Measurements from ENCODE around the gene IMMP2L. TPM values are rescaled to one million over a fixed set of nuclear protein-coding genes. Genes with fewer than 3 reads are reported as not detected.

The IMMP2L gene
- total RNA-seq, 4 donors from 2014 or later: 12.0 to 22.2 (median 17.5) TPM

DNA sequence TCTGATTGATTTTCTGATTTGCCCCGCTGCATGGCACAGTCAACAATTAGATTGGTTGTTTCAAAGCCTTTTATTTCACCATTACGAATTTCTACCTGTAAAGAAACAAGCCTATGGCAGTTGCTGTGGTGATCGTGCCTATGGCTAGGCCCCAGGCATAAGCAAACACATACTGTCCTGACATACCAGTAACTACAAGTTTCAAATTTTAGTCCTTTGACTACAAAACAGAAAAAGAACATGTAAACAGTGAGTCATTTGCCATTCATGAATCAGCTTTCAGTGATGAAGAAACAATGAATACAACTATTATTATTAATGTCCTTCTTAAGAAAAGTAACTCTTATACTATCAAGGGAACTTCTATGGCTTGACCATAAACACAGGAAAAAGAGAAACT lies 639.4 kb downstream of the IMMP2L start:
- DNase-seq (ENCODE audit: extremely low spot score): no peak
- Histone ChIP-seq H3K4me3 (no peak overlapping the region), H3K4me1 (peaks cover 11 to 38% (median 21%) of the 10 kb centered on the region in 4 donors), H3K9me3 (no peaks in the 10 kb centered on the region), H3K36me3 (no peaks in the 10 kb centered on the region), H3K27ac (replicated peaks in 1 of 4) (no peak overlapping the region), H3K27me3 (no peaks in the 10 kb centered on the region)
- 77% methylated on average over 3 of the region's 3 CpGs for WGBS
- TF ChIP-seq POLR2AphosphoS5 (IDR thresholded peaks at IDR 0.05) (no peak), EP300 (IDR thresholded peaks at IDR 0.05) (no peak), POLR2A (IDR thresholded peaks at IDR 0.05; ENCODE audit: low read depth) (no peak)
- TF ChIP-seq, protein P1, sequence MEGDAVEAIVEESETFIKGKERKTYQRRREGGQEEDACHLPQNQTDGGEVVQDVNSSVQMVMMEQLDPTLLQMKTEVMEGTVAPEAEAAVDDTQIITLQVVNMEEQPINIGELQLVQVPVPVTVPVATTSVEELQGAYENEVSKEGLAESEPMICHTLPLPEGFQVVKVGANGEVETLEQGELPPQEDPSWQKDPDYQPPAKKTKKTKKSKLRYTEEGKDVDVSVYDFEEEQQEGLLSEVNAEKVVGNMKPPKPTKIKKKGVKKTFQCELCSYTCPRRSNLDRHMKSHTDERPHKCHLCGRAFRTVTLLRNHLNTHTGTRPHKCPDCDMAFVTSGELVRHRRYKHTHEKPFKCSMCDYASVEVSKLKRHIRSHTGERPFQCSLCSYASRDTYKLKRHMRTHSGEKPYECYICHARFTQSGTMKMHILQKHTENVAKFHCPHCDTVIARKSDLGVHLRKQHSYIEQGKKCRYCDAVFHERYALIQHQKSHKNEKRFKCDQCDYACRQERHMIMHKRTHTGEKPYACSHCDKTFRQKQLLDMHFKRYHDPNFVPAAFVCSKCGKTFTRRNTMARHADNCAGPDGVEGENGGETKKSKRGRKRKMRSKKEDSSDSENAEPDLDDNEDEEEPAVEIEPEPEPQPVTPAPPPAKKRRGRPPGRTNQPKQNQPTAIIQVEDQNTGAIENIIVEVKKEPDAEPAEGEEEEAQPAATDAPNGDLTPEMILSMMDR (IDR thresholded peaks at IDR 0.05): no peak
- intact Hi-C loops (cut with DNase I): no loop called here

GRCh38 chr7:110921595-110922151 lies 640.6 kb downstream of the IMMP2L start:
- no peaks in the 10 kb centered on the region for H3K27me3 ChIP-seq
- H3K27ac ChIP-seq (replicated peaks in 1 of 4): no peak overlapping the region
- H3K9me3 ChIP-seq: no peaks in the 10 kb centered on the region
- H3K4me3 ChIP-seq: no peak overlapping the region
- TF ChIP-seq, protein P1 (IDR thresholded peaks at IDR 0.05): no peak
- TF ChIP-seq EP300 (IDR thresholded peaks at IDR 0.05): no peak
- no peak for TF ChIP-seq POLR2AphosphoS5 (IDR thresholded peaks at IDR 0.05)
- no peak for TF ChIP-seq POLR2A (IDR thresholded peaks at IDR 0.05; ENCODE audit: low read depth)
- no peak for DNase-seq (ENCODE audit: extremely low spot score)
- H3K4me1 ChIP-seq: peaks cover 11 to 47% (median 28%) of the 10 kb centered on the region in 4 donors
- intact Hi-C loops (cut with DNase I): no loop called here
- no peaks in the 10 kb centered on the region for H3K36me3 ChIP-seq

DNA sequence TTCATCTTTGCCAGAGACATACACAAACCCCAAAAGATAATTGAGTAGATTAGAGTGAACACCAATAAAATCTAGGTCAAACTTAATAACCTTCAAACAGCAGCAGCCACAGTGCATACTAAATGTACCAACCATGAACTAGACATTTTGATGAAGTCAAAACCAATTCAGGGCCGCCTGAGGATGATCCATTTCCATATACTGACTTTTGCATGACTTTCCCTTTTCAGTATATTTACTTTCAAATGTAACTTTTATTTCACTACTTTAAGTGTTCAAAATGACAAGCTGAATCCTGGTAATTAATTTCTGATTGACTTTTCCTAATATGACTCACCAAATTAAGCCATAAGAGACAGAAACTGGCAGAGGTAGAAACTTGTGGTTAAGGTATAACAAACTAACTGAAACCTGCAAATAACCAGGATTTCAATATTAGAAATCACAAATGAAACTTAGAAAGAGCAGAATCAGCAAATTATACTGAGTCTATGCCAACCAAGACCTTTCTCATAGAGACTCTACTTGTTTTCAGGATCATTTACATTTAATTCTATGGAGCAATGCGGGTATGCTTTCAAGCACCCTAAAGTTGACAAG lies 643.2 kb downstream of the IMMP2L start:
- peaks cover 11 to 47% (median 28%) of the 10 kb centered on the region in 4 donors for H3K4me1 ChIP-seq
- H3K27me3 ChIP-seq: no peaks in the 10 kb centered on the region
- intact Hi-C loops (cut with DNase I): no loop called here
- WGBS: 54% methylated on average over 2 of the region's 2 CpGs
- H3K9me3 ChIP-seq: no peaks in the 10 kb centered on the region
- TF ChIP-seq, protein P1 (IDR thresholded peaks at IDR 0.05): no peak
- TF ChIP-seq POLR2AphosphoS5 (IDR thresholded peaks at IDR 0.05) (no peak), POLR2A (IDR thresholded peaks at IDR 0.05; ENCODE audit: low read depth) (no peak), EP300 (IDR thresholded peaks at IDR 0.05) (no peak)
- H3K27ac ChIP-seq (replicated peaks in 1 of 4): no peak overlapping the region
- no peak for DNase-seq (ENCODE audit: extremely low spot score)
- no peak overlapping the region for H3K4me3 ChIP-seq
- H3K36me3 ChIP-seq: no peaks in the 10 kb centered on the region

DNA sequence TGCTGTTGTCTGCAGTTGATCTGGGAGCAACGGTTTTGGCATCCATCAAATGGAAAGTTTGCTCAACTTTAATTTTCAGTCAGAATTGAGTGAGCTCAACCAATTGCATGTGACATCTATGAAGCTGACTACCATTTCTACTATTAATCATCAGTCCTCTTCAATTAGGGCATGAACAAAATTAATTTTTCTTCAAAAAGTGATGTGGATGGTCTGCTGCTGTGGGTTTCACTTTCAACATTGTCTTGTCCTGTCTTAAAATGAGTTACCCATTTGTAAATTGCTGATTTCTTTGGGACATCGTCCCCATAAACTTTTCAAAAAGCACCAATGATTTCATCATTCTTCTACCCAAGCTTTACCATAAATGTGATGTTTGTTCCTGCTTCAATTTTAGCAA lies 648.0 kb downstream of the IMMP2L start:
- Histone ChIP-seq H3K9me3 (no peaks in the 10 kb centered on the region), H3K36me3 (no peaks in the 10 kb centered on the region), H3K27ac (replicated peaks in 1 of 4) (no peak overlapping the region), H3K4me3 (no peak overlapping the region), H3K4me1 (peaks cover 0 to 15% (median 11%) of the 10 kb centered on the region in 4 donors), H3K27me3 (no peaks in the 10 kb centered on the region)
- no peak for DNase-seq (ENCODE audit: extremely low spot score)
- TF ChIP-seq EP300 (IDR thresholded peaks at IDR 0.05): no peak
- no peak for TF ChIP-seq POLR2A (IDR thresholded peaks at IDR 0.05; ENCODE audit: low read depth)
- no peak for TF ChIP-seq POLR2AphosphoS5 (IDR thresholded peaks at IDR 0.05)
- TF ChIP-seq, protein P1 (IDR thresholded peaks at IDR 0.05): no peak
- WGBS: 92% methylated on average over 2 of the region's 2 CpGs
- intact Hi-C loops (cut with DNase I): no loop called here

Data from esophagus muscularis mucosa (tissue), 4 donors.